GM12873 (cell line): ENCODE data around the gene SRC.

Source experiments
- TF ChIP-seq, protein P1 (sequence below): IDR thresholded peaks from 2 replicates; pipeline ENCODE4 v1.5.1; 2012; ENCODE audit warnings: low read depth, mild to moderate bottlenecking, moderate library complexity, low read length, control low read depth; ENCODE audit not compliant: insufficient read depth; ENCODE audit errors: missing control alignments

Gene SRC

DNA sequence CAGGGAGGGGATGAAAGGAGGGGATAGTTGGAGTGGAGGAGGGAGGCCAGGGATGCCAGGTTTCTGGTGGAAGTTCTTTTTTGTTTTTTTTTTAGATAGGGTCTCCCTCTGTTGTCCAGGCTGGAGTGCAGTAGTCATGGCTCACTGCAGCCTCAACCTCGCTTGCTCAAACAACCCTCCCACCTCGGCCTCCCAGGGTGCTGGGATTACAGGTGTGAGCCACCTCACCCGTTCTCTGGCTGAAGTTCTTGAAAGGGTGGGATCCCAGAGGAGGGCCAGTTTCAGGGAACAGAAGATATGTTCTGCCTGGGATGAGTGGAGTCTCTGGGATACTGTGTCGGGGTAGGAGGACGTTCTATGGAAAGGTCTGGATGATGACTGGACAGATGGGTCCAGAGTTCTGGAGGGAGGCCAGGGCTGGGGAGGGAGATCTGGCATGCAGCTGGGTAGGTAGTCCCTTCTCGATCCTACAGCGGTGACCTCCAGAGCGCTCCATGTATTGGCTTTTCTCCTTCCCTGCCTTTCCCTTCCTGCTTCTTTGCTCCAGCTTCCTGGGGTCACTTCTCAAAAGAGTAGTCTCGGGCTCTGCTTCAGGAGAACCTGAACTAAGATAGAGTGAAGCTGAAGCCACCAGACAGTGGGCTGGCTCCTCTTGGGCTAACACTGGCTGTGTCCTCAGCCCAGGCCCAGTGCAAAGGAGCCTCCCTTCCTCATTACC, 12.7 kb upstream of the SRC start:
- TF ChIP-seq, protein P1, sequence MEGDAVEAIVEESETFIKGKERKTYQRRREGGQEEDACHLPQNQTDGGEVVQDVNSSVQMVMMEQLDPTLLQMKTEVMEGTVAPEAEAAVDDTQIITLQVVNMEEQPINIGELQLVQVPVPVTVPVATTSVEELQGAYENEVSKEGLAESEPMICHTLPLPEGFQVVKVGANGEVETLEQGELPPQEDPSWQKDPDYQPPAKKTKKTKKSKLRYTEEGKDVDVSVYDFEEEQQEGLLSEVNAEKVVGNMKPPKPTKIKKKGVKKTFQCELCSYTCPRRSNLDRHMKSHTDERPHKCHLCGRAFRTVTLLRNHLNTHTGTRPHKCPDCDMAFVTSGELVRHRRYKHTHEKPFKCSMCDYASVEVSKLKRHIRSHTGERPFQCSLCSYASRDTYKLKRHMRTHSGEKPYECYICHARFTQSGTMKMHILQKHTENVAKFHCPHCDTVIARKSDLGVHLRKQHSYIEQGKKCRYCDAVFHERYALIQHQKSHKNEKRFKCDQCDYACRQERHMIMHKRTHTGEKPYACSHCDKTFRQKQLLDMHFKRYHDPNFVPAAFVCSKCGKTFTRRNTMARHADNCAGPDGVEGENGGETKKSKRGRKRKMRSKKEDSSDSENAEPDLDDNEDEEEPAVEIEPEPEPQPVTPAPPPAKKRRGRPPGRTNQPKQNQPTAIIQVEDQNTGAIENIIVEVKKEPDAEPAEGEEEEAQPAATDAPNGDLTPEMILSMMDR = no peak

- TF ChIP-seq, protein P1 = no peak
Observed at GRCh38 chr20:37333848-37334318, 12.1 kb upstream of the SRC start.

DNA sequence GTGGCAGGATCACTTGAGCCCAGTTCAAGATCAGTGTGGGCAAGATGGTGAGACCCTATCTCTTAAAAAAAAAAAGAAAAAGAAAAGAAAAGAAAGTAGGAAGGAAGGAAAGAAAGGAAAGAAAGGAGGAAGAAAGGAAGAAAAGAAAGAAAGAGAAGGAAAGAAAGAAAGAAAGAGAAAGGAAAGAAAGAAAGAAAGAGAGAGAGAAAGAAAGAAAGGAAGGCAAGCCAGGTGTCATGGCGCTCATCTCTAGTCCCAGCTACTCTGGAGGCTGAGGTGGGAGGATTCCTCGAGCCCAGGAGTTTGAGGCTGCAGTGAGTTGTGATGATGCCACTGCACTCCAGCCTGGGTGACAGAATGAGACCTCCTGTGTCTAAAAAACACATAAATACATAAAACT, 11.5 kb upstream of the SRC start:
- TF ChIP-seq, protein P1 = no peak

- TF ChIP-seq, protein P1 = no peak
Observed at GRCh38 chr20:37335642-37336368, 10.1 kb upstream of the SRC start.

DNA sequence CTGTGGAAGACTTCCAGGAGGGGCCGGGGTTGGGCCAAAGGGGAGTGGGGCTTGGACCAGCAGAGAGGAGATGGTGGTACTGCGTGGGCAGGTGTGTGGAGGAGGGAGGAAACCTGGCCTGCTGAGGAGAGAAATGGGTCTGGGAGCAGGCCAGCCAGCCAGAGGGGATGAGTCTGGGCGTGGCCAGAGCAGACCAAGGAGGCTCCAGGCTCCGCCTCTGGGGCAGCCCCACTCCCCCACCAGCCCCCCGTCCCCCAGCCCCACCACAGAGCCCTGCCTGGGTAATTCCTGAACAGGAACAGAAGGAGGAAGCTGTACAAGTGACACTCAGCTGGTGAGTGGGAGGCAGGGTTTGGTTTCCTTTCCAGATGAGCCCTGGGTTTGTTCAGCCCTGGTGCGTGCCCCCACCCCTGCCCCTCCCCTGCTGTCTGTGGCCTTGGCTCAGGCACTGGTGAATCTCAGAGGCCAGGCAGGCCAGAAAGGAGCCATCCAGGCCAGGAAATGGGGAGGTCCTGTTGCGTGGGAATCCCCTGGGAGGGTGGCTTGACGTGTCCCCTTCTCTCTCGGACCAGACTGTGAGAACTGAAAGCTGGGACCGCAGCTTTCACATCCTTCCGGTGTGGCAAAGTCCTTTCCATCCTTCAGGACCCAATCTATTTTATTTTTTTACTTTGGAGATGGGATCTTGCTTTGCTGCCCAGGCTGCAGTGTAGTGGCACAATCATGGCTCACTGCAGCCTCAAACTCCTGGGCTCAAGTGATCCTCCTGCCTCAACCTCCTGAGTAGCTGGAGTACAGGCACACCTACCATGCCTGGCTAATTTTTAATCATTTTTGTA, 9.4 kb upstream of the SRC start:
- TF ChIP-seq, protein P1 = no peak

DNA sequence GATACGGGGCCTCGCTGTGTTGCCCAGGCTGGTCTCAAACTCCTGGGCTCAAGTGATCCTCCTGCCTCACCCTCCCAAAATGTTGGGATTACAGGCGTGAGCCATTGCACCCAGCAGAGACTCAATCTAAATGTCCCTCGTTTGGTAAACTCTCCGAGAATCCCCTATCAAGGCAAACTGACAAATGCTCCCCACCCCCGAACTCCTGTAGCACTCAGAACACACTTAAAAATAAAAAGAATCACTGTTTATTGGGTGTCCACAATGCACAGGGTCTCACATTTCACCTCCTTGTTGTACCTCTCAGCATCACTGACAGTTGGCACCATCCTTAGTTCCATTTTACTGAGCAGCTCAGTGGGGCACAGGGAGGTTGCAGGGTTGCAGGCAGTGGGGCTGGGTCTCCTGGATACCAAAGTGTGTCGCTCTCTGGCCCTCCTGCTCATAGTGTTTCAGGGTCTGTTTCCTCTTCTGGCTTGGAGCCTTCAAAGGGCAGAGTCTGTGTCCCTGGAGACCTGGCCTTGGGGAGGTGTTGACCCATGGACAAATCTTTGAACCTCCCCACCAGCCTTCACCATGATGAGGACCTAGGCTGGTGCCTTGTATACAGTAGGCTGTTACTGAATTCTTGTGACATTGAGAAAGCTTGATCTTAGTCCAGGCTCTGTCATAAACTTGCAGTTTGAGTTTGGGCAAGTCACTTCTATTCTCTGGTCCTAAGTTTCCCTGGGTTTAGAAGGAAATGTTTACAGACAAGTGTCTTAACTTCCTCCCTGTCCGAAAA, 8.5 kb upstream of the SRC start:
- TF ChIP-seq, protein P1 = no peak

DNA sequence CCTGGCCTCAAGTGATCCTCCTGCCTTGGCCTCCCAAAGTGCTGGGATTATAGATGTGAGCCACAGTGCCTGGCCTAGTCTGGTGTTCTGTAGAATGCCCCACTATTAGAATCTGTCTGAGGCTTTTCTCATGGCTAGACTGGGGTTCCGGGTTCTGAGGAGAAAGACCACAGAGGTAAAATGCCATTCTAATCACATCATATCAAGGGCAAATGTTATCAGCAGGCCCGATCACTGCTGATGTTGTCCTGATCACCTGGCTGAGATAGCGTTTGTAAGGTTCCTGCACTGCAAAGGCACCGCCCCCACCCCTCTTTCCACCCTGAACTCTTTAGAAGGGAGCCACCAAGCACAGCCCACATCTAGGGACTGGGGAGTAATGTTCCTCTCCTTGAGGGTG, 6.7 kb upstream of the SRC start:
- TF ChIP-seq, protein P1 = no peak
